Measurements from ENCODE around the gene ELANE. TPM values are rescaled to one million over a fixed set of nuclear protein-coding genes. Genes with fewer than 3 reads are reported as not detected.

ELANE gene
- polyA plus RNA-seq (ENCODE audit: insufficient read length), result 0.89 TPM

DNA sequence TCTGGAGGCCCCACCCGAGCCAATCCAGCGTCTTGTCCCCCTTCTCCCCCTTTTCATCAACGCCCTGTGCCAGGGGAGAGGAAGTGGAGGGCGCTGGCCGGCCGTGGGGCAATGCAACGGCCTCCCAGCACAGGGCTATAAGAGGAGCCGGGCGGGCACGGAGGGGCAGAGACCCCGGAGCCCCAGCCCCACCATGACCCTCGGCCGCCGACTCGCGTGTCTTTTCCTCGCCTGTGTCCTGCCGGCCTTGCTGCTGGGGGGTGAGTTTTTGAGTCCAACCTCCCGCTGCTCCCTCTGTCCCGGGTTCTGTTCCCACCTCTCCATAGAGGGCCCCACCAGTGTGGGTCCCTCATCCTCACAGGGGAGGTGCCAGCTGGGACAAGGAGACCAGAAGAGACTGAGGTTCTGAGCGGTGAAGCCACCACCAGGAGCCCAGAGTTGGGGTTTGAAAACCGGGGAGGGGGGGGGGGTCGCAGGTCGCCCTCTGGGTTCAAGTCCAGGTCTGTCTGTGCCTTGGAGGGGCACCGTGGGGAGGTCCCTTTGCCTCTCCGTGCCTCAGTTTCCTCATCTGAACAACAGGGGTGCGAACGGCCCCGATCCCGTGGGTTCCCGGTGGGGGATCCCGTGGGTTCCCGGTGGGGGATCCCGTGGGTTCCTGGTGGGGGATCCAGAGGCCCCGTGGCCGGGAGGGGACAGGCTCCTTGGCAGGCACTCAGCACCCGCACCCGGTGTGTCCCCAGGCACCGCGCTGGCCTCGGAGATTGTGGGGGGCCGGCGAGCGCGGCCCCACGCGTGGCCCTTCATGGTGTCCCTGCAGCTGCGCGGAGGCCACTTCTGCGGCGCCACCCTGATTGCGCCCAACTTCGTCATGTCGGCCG lies at the start of gene ELANE:
TSS of gene ELANE (plus strand) at position 168 of the 878 bp plus-strand sequence. CDS start at position 194, 26 bp downstream.
- no peak for DNase-seq

DNA sequence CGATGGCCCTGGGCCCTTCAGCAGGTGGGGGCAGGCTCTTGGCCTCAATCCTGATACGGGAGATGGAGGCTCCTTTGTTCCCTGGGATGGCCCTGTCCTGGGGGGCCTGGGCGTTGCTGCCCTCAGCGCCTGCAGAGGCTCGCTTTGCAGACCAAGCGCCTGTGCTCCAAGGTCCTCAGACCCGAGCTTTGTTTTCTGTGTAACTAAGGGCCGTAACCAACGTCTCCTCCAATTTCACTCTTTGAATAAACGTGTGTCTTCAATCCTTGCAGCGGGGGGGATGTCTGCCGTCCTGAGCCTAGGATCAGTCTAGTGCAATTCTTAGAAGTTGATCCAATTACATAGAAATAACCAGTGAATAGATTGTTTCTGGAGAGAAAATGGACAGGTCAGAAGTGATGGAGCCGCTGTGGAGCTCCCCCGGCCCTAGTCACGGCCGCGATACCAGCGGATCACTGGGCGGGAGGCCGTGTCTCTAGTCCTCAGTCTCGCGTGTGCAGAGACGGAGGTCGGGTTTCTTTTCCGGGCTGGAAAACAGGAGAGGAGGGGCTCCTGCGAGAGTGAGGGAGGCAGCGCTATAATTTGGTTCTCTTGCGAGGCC lies 49.5 kb upstream of the ELANE start:
- DNase-seq, result peak; percentile 74

DNA sequence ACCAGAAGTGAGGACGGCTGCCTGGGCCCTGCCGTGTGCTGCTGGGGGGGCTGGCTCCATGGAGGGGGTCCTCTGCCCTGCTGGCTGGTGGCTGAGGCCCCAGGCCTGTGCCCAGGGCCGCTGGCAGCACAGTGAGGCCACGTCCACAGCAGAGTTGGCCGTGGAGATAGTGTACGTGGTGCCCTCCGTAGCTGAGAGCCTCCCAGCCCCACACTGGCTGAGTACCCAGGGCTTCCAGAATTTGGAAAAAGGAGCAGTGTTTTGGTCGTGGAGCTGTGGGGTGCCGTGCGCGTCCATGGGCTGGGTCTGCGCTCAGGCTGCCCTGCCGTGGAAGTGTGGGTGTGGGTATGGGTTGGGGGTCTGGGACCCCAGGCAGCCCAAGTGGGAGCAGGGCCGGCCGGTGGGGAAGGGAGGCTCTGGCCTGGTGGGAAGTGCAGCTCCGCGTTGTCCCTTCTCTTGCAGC lies 49.0 kb upstream of the ELANE start:
- no peak for DNase-seq

DNA sequence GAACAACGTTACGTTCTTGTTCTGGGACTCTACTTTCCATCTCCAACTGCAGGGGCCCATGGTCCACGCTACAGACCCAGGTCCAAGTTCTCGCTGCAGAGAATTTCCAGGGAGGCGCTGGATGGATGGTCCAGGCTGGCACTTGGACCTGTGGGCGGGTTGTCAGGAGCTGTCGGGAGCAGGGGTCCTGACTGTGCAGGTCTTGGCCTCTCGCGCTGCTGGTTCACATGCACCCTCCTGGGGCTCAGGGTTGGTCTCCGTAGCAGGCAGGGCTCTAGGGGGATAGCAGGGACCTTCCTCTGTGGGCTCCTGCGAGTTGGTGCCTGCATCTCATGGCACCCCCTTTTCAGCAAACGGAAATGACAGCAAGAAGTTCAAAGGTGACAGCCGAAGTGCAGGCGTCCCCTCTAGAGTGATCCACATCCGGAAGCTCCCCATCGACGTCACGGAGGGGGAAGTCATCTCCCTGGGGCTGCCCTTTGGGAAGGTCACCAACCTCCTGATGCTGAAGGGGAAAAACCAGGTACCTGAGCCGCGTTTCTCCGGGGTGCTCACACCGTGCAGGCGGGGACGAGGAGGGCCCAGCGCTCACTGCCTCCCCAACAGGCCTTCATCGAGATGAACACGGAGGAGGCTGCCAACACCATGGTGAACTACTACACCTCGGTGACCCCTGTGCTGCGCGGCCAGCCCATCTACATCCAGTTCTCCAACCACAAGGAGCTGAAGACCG lies 48.3 kb upstream of the ELANE start:
- no peak for DNase-seq

DNA sequence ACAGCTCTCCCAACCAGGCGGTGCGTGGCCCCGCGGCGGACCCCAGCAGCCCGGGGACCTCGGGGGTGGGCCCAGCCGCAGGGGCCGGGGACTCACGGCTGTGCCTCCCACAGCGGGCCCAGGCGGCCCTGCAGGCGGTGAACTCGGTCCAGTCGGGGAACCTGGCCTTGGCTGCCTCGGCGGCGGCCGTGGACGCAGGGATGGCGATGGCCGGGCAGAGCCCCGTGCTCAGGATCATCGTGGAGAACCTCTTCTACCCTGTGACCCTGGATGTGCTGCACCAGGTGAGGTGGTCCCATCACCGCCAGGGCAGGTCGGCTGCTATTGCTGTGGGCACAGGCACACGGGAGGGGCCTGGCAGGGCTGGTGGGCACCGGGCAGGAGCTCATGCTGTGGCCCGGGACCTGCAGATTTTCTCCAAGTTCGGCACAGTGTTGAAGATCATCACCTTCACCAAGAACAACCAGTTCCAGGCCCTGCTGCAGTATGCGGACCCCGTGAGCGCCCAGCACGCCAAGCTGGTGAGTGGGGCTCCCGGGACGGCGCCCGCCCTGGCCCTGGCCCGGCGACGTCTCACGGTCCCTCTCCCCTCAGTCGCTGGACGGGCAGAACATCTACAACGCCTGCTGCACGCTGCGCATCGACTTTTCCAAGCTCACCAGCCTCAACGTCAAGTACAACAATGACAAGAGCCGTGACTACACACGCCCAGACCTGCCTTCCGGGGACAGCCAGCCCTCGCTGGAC lies 47.5 kb upstream of the ELANE start:
- no peak for DNase-seq

DNA sequence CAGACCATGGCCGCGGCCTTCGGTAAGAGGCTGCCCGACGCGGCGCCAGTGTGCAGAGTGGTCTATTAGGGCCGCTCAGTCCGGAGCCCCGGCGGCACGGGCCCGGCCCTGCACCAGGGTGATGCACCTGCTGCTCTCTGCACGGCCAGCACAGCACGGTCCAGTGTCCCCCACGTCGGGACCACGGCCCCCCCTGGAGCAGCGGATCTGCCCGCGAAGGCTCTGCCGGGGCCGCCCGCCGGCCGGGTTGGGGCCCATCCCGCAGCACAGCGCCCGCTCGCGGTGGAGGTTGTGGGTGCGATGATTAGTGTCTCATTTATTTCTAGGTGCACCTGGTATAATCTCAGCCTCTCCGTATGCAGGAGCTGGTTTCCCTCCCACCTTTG lies 46.9 kb upstream of the ELANE start:
- no peak for DNase-seq

DNA sequence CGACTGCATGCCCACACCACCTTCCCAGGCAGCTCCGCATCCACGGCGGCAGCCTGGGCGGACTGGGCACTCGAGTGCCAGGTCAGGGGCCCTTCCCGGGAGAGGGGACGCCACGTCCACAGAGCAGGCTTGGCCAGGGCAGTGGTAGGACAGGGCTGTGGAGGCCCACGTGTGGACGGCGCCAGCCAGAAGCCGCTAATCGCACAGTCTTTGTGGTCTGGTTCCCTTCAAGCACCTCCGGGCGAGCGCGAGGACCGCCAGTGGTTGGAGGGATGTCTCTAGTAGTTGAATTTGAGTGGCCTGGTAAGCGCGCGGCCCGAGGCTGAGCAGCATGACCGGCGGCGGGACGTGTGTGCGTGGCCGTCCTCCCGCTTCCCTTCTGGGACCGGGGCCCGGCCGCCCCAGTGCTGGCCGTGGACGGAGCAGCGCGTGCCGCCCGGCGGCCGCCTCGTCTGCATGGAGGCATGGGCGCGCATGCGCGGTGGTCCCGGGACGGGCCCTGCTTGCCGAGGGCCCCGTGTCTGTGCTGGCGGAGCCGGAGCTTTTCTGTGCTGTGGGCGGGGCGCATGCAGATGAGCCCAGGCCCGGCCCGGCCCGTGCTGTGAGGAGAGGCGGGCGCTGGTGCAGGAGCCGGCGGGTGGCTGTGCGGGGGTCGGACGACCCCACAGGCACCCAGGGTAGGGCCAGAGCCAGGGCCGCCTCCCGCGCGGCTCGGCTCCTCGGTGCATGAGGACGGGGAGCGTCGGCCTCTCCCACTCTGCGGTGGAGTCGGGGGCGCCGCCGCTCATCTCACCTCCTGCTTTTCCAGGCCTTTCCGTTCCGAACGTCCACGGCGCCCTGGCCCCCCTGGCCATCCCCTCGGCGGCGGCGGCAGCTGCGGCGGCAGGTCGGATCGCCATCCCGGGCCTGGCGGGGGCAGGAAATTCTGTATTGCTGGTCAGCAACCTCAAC lies 46.2 kb upstream of the ELANE start:
- no peak for DNase-seq

DNA sequence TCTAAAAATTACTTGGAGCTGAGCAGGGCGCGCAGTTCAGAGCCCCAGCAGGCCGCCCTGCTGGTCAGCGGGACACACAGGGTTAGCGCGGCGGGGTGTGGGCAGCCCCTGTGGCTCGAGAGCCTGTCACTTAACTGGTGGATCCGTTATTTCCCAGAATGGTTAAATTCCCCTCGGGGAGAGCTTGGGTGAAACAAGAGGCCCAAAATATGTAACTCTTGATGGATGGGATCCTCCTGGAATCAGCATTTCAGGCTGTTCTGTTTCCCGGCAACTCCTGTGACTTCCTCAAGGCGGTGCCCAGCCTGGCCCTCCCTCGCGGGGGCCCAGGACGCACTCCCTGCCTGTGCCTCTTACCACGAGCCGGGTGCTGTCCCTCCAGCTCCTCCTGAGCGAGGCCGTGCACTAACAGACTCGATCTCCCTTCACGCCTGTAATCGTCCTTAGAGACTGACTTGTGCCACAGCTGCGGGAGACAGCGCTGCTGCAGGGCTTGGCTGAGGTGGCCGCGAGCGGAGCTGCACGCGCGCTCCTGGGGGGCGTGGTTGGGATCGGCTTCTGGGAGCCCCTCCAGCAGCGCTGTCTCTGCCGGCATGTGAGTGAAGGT lies 45.2 kb upstream of the ELANE start:
- no peak for DNase-seq

DNA sequence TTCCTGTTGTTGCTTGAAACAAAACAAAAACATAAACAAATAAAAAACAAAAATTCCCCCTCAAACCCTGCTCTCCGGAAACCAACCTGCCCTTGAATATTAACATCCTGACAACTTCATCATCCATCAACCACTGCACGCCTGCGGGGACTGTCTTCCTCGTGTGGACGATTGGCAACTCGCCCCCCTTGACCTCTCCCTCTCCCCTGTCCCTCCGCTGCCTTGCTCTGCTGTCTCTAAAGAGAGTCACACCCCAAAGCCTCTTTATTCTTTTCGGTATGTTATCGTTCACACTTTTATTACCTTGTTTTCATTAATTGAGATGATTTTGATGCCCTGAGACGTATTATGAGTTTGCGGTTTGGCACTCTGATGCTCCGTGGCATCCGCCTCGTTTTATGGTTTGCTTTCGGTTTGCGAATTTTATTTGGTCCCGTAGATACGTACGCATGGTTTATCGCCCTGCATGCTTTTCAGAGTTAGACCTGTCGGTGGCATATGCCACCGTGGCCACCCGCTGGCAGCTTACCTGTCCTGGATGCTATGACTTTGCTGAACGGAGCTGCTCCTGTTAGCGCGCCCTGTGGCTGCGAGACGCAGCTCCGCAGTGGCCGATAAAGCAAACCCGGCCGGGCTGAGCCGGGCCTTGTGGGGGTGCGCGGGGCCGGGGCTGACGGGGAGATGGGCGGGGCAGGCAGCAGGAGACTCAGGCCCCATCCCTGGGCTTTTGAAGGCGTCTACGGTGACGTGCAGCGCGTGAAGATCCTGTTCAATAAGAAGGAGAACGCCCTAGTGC lies 44.3 kb upstream of the ELANE start:
- no peak for DNase-seq

DNA sequence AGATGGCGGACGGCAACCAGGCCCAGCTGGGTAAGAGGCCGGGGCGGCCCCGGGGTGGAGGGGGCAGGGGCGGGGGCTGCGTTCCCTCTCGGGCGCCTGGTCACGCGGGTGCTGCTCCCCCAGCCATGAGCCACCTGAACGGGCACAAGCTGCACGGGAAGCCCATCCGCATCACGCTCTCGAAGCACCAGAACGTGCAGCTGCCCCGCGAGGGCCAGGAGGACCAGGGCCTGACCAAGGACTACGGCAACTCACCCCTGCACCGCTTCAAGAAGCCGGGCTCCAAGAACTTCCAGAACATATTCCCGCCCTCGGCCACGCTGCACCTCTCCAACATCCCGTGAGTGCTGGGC lies 43.7 kb upstream of the ELANE start:
- DNase-seq, result no peak

DNA sequence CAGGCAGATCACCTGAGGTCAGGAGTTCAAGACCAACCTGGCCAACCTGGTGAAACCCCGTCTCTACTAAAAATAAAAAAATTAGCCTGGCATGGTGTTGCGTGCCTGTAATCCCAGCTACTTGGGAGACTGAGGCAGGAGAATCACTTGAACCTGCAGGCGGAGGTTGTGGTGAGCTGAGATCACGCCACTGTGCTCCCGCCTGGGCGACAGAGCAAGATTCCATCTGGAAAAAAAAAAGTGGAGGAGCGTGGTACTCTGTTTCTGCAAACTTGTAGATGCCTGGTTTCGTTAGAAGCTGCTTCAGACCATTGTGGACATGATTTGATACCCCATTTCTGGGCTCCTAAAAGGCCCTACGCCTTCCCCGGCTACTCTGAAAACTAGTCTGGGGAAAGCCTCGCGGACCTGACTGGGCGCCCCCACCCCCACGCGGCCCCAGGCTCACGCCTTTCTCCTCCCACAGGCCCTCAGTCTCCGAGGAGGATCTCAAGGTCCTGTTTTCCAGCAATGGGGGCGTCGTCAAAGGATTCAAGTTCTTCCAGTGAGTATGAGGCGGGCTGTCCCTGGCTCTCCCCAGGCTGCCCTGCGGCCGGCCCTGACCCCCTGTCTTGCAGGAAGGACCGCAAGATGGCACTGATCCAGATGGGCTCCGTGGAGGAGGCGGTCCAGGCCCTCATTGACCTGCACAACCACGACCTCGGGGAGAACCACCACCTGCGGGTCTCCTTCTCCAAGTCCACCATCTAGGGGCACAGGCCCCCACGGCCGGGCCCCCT lies 41.8 kb upstream of the ELANE start:
- no peak for DNase-seq

DNA sequence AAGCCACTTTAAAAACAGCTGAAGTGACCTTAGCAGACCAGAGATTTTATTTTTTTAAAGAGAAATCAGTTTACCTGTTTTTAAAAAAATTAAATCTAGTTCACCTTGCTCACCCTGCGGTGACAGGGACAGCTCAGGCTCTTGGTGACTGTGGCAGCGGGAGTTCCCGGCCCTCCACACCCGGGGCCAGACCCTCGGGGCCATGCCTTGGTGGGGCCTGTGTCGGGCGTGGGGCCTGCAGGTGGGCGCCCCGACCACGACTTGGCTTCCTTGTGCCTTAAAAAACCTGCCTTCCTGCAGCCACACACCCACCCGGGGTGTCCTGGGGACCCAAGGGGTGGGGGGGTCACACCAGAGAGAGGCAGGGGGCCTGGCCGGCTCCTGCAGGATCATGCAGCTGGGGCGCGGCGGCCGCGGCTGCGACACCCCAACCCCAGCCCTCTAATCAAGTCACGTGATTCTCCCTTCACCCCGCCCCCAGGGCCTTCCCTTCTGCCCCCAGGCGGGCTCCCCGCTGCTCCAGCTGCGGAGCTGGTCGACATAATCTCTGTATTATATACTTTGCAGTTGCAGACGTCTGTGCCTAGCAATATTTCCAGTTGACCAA lies 41.1 kb upstream of the ELANE start:
- DNase-seq, result no peak

DNA sequence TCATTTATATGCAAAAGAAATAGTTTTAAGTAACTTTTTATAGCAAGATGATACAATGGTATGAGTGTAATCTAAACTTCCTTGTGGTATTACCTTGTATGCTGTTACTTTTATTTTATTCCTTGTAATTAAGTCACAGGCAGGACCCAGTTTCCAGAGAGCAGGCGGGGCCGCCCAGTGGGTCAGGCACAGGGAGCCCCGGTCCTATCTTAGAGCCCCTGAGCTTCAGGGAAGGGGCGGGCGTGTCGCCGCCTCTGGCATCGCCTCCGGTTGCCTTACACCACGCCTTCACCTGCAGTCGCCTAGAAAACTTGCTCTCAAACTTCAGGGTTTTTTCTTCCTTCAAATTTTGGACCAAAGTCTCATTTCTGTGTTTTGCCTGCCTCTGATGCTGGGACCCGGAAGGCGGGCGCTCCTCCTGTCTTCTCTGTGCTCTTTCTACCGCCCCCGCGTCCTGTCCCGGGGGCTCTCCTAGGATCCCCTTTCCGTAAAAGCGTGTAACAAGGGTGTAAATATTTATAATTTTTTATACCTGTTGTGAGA lies 40.5 kb upstream of the ELANE start:
- DNase-seq, result no peak

DNA sequence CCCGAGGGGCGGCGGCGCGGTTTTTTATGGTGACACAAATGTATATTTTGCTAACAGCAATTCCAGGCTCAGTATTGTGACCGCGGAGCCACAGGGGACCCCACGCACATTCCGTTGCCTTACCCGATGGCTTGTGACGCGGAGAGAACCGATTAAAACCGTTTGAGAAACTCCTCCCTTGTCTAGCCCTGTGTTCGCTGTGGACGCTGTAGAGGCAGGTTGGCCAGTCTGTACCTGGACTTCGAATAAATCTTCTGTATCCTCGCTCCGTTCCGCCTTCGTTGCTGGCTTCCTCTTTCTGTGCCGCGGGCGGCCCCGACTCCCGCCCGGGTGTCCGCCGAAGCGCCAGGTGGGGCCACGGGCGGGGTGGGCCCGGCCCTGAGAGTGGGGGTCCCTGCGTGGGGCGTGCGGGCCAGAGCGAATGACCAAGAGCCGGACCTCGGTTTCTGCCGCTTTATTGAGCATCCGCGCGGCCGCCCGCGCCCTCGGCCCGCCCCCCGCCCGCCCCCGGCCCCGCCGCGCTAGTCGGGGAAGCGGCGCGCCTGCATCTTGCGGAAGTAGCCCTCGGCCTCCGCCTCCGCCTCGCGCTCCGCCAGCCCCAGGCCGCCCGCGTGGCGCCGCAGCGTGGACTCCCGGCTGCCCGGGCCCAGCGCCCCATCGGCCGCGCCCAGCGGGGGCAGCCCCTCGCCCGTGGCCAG lies 39.9 kb upstream of the ELANE start:
- no peak for DNase-seq

DNA sequence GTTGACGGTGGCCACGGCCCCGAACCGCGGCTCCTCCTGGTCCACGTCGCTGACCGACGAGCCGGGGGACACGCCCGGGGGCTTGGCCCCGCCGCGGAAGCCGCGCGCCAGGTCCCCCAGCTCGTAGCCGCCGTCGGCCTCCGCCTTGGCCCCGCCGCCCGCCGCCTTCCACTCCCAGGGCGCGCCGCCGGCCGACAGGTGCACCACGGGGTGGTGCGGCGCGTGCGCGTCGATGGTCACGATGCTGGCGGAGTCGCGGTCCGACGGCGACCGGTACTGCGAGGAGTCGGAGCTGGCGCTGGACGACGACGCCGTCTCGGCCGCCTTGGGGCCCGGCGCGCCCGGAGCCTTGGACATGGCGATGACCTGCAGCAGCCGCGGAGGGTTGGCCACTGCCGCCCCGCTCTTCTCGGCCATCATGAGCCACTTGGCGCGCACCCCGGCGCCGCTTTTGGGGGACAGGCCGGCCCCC lies 39.3 kb upstream of the ELANE start:
- no peak for DNase-seq

DNA sequence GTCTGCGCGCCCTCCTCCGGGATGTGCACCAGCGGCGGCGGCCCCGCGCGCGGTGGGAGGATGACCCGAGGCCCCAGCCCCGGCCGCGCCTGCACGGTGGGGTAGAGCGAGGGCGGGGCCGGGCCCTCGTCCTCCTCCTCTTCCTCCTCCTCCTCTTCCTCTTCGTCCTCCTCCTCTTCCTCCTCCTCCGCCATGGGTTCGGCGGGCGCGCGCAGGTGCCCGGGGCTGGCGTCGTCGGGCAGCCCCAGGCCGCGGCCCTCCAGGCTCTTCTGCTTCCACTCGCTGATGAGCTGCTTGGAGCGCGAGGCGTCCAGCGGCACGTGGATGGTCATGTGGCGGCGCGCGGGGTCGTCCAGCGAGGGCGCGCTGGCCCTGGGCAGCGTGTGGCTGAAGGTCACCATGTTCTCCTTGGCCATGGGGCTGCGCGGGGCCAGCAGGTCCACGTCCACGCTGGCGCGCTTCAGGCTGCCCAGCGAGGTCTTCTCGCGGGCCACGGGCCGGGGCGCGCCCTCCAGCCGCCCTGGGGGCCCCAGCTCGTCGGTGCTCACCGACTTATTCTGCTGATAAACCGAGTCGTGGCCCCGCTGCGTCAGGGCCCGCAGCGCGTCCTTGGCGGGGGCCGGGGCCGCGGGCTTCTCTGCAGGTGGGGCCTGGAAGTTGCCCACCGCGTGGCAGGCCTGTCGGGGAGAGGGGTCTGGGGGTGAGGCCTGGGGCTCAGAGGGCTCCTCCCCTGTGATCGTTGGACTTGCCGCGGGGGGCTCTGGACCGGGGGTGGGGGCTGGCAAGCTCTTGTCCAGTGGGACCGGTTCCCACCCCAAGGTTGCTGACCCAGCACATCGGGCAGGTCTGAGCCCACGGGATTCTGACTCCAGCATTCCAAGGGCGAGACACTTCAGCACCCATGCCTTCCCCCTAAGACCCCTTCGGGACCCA lies 38.6 kb upstream of the ELANE start:
- DNase-seq, result no peak

Data from hindlimb muscle (tissue), 1 donor.